ENCODE data around the gene TPCN2.

DNA sequence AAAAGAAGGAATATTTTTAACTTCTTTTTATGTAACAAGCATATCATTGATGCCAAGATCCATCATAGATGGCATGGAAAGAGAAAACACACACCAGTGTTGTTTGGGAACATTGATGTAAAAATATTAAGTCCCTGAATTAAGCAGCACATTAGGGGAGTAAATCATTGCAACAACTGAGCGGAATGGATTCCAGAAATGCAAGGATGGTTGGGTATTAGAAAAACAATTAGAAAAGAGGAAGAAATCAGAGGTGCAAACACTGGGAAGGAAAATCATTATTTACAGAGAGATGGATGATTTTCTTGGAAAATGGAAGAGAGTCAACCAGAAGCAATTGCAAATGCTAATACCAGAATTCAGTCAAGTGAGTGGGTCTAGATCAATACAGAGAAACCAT is 115.1 kb downstream of the TPCN2 start:
- TF ChIP-seq, protein P1, sequence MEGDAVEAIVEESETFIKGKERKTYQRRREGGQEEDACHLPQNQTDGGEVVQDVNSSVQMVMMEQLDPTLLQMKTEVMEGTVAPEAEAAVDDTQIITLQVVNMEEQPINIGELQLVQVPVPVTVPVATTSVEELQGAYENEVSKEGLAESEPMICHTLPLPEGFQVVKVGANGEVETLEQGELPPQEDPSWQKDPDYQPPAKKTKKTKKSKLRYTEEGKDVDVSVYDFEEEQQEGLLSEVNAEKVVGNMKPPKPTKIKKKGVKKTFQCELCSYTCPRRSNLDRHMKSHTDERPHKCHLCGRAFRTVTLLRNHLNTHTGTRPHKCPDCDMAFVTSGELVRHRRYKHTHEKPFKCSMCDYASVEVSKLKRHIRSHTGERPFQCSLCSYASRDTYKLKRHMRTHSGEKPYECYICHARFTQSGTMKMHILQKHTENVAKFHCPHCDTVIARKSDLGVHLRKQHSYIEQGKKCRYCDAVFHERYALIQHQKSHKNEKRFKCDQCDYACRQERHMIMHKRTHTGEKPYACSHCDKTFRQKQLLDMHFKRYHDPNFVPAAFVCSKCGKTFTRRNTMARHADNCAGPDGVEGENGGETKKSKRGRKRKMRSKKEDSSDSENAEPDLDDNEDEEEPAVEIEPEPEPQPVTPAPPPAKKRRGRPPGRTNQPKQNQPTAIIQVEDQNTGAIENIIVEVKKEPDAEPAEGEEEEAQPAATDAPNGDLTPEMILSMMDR (IDR thresholded peaks at IDR 0.05 in 4 of 5, conservative IDR thresholded peaks at IDR 0.05 in 1 of 5): no peak
- no peak for TF ChIP-seq POLR2A (IDR thresholded peaks at IDR 0.05)

Measured in gastrocnemius medialis (tissue), 4 donors.